Liver (tissue), 9 donors: ENCODE results near the gene SGPL1. TPM values are rescaled to one million over a fixed set of nuclear protein-coding genes. Genes with fewer than 3 reads are reported as not detected.

Source experiments
- DNase-seq: peaks from one replicate; pipeline ENCODE4 v3.0.0-alpha.2; 2017; ENCODE audit warnings: low spot score
- H3K27ac ChIP-seq, 2 donors: one replicate each; pipeline ENCODE4 v1.7.0; 2013; ENCODE audit warnings: inconsistent platforms in 2 of 2, low read length in 2 of 2, control low read depth in 1 of 2, low read depth in 1 of 2, mild to moderate bottlenecking in 1 of 2
- H3K27me3 ChIP-seq, 4 donors: one replicate each; pipeline versions ENCODE4 v1.6.1 to v1.7.0; 2013; ENCODE audit warnings: low read length in 3 of 4, inconsistent platforms in 1 of 4, mild to moderate bottlenecking in 1 of 4, moderate library complexity in 1 of 4; ENCODE audit not compliant: control insufficient read depth in 4 of 4, insufficient read depth in 4 of 4
- H3K36me3 ChIP-seq, 4 donors: one replicate each; pipeline versions ENCODE4 v1.6.1 to v1.7.0; 2013; ENCODE audit warnings: low read length in 3 of 4, mild to moderate bottlenecking in 3 of 4, low read depth in 1 of 4, moderate library complexity in 1 of 4; ENCODE audit not compliant: control insufficient read depth in 4 of 4, insufficient read depth in 3 of 4
- H3K4me1 ChIP-seq, 4 donors: one replicate each; pipeline versions ENCODE4 v1.6.1 to v1.7.0; 2013; ENCODE audit warnings: low read length in 3 of 4, mild to moderate bottlenecking in 3 of 4, moderate library complexity in 1 of 4; ENCODE audit not compliant: control insufficient read depth in 4 of 4, insufficient read depth in 4 of 4
- H3K4me3 ChIP-seq, 3 donors: one replicate each; pipeline versions ENCODE4 v1.6.1 to v1.7.0; 2013; ENCODE audit warnings: low read length in 3 of 3, control low read depth in 1 of 3, low read depth in 1 of 3, mild to moderate bottlenecking in 1 of 3
- H3K9ac ChIP-seq, 2 donors: one replicate each; pipeline ENCODE4 v1.7.0; 2013; ENCODE audit warnings: low read length in 2 of 2, mild to moderate bottlenecking in 2 of 2, moderate library complexity in 2 of 2, control low read depth in 1 of 2, low read depth in 1 of 2
- H3K9me3 ChIP-seq, 4 donors: one replicate each; pipeline versions ENCODE4 v1.6.1 to v1.7.0; 2013; ENCODE audit warnings: low read length in 3 of 4; ENCODE audit not compliant: control insufficient read depth in 4 of 4
- EGR1 ChIP-seq, 2 donors: IDR thresholded peaks; 2 replicates each; pipeline ENCODE4 v1.6.1; 2016 to 2018; ENCODE audit warnings: antibody characterized with exemption in 2 of 2, low read depth in 2 of 2
- FOXA1 ChIP-seq: IDR thresholded peaks from 2 replicates; pipeline ENCODE4 v1.6.1; 2016; ENCODE audit warnings: antibody characterized with exemption
- FOXA2 ChIP-seq: IDR thresholded peaks from 2 replicates; pipeline ENCODE4 v1.6.1; 2016; ENCODE audit warnings: antibody characterized with exemption
- HNF4A ChIP-seq, 2 donors: conservative IDR thresholded peaks; 2 replicates each; pipeline ENCODE4 v1.6.1; 2016; ENCODE audit warnings: antibody characterized with exemption in 2 of 2, mild to moderate bottlenecking in 2 of 2
- JUND ChIP-seq, 2 donors: IDR thresholded peaks; 2 replicates each; pipeline ENCODE4 v1.6.1; 2016; ENCODE audit warnings: antibody characterized with exemption in 2 of 2
- RAD21 ChIP-seq, 2 donors: IDR thresholded peaks; 2 replicates each; pipeline ENCODE4 v1.6.1; 2016; ENCODE audit warnings: antibody characterized with exemption in 2 of 2, mild to moderate bottlenecking in 2 of 2
- REST ChIP-seq: IDR thresholded peaks from 2 replicates; pipeline ENCODE4 v1.6.1; 2016; ENCODE audit warnings: antibody characterized with exemption, mild to moderate bottlenecking
- RXRA ChIP-seq, 2 donors: IDR thresholded peaks; 2 replicates each; pipeline ENCODE4 v1.6.1; 2017 to 2018; ENCODE audit warnings: antibody characterized with exemption in 2 of 2, mild to moderate bottlenecking in 1 of 2
- SP1 ChIP-seq: IDR thresholded peaks from 2 replicates; pipeline ENCODE4 v1.6.1; 2018; ENCODE audit warnings: antibody characterized with exemption, mild to moderate bottlenecking
- TAF1 ChIP-seq: conservative IDR thresholded peaks from 2 replicates; pipeline ENCODE4 v1.6.1; 2016; ENCODE audit warnings: antibody characterized with exemption, mild to moderate bottlenecking
- YY1 ChIP-seq: IDR thresholded peaks from 2 replicates; pipeline ENCODE4 v1.6.1; 2016; ENCODE audit warnings: antibody characterized with exemption, mild to moderate bottlenecking
- WGBS: extraction: QIAGEN DNeasy Blood & Tissue Kit; methylation state at CpG from one replicate; pipeline ENCODE4 v1.1.7; 2013; 5-methylcytosine and 5-hydroxymethylcytosine counted together
- polyA plus RNA-seq, 2 donors: library from polyadenylated mRNA; stranded (reverse) in 1 of 2; unstranded in 1 of 2; fragments of 200-250 nt in 1 of 2; fragments of >200 nt in 1 of 2; fragmentation: Nextera tagmentation in 1 of 2; extraction: Ambion mirVana in 1 of 2; gene quantifications; one replicate each; pipeline versions ENCODE4 v1.2.1 to v1.2.3, GENCODE V29; 2013 to 2015
- total RNA-seq, 2 donors: library from RNA; depleted of rRNA; stranded (reverse); fragments of >200 nt; gene quantifications; one replicate each; pipeline ENCODE4 v1.2.3, GENCODE V29; 2014
- TF ChIP-seq, protein P1 (sequence below): IDR thresholded peaks from 2 replicates; pipeline ENCODE4 v1.6.1; 2016; ENCODE audit warnings: antibody characterized with exemption
- TF ChIP-seq, protein P2 (sequence below): IDR thresholded peaks from 2 replicates; pipeline ENCODE4 v1.6.1; 2016; ENCODE audit warnings: antibody characterized with exemption
- donor health status: healthy.
- donor health status: healthy.
- donor health status: healthy.
- donor health status: healthy.
- donor health status: healthy.

Gene SGPL1
- total and polyA plus RNA-seq, 4 donors = 11.8 to 37.1 (median 16.8) TPM

DNA sequence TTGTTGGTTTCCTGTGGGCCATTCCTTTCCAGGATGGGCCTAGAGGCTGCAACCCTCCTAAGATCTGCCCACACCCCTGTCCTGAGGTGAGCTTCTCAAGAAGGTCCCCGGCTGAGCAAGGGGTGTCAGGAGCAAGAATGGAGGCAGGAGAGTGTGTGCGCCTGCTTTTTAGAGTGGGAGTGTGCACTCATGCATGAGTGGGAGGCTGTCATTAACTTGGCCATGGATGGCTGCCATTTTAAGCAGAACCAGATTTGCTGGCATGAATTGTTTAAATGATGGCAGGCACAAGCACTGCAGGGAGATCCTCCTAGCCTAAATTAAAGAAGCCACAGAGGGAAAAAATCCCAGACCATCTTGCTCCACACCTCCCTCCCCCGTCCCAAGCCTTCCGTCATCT lies 2.9 kb upstream of the SGPL1 start:
- TF ChIP-seq HNF4A (conservative IDR thresholded peaks at IDR 0.05) = no peak
- no peak for TF ChIP-seq RAD21 (IDR thresholded peaks at IDR 0.05)
- TF ChIP-seq FOXA1 = no peak
- TF ChIP-seq EGR1 (IDR thresholded peaks at IDR 0.05; ENCODE audit: low read depth in 2 of 2) = no peak
- TF ChIP-seq JUND (IDR thresholded peaks at IDR 0.05) = no peak
- no peak for TF ChIP-seq TAF1
- Histone ChIP-seq H3K4me1 (peaks cover 2 to 11% (median 8%) of the 10 kb centered on the region in 4 donors), H3K27ac (no peak overlapping the region), H3K9ac (no peak overlapping the region), H3K4me3 (no peak overlapping the region), H3K27me3 (no peaks in the 10 kb centered on the region), H3K9me3 (no peaks in the 10 kb centered on the region), H3K36me3 (no peaks in the 10 kb centered on the region)
- no peak for DNase-seq
- WGBS = 96% methylated on average over 4 of the region's 4 CpGs

DNA sequence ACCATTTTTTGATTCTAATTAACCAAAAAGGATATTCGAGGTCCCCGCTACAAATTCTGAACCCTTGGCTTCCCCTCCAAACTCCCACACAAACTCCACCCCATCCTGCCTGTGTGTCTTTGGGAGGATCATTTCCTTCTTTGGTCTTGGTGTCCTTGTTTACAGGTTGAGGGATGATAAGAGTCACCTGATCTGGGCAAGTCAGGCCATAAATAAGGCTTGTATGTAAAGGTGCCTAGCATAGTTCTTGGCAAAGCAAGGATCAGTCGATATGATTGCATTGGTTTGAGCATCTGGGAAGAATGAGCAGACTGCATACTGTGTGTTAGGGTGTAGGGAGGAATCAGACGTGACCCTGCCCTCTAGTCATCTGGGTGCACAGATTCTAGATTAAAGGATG lies 1.6 kb upstream of the SGPL1 start:
- Histone ChIP-seq H3K27ac (no peak overlapping the region), H3K4me3 (no peak overlapping the region), H3K9me3 (no peaks in the 10 kb centered on the region), H3K36me3 (peaks cover 0 to 2% (median under 1%) of the 10 kb centered on the region in 4 donors), H3K4me1 (peaks cover 2 to 11% (median 8%) of the 10 kb centered on the region in 4 donors), H3K27me3 (no peaks in the 10 kb centered on the region), H3K9ac (no peak overlapping the region)
- WGBS = 87% methylated on average over 4 of the region's 4 CpGs
- no peak for DNase-seq
- TF ChIP-seq HNF4A (conservative IDR thresholded peaks at IDR 0.05) (no peak), FOXA1 (no peak), SP1 (no peak), FOXA2 (no peak)
- TF ChIP-seq, protein P1, sequence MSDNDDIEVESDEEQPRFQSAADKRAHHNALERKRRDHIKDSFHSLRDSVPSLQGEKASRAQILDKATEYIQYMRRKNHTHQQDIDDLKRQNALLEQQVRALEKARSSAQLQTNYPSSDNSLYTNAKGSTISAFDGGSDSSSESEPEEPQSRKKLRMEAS = no peak

DNA sequence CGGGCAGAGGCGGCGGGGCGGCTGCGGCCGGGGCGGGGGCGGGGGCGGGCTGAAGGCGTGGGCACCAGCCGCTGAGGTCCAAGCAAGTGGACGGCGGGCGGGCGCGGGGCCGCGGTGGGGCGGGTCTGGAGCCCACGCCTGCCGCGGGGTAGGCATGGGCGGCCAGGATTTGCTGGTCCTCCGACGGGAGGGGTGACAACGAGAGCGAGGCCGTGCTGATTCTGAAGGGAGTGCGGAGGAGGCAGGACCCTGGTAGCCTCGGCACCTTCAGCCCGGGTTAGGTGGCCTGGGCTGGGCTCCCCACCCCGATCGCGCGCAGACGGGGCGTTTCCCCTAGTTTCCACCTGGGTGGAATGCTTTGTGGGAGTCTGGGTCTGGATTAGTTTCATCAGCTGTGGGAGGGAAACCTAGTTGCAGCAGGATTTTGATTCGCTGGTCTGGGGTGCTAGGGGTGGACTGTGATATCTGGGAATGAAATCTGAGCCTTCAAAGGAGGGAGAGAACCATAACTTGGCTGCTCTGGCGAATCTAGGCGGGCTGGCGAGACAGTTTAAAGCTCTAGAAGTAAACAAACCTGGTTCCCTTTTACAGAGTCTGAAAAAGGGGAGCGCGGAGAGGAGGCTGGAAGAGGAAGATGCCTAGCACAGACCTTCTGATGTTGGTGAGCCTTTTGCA lies 609 bp downstream of the SGPL1 start:
- Histone ChIP-seq H3K9ac (peak overlapping the region; percentile 58 to 75), H3K4me1 (peaks cover 2 to 11% (median 8%) of the 10 kb centered on the region in 4 donors), H3K27ac (peak overlapping the region; percentile 86 to 87), H3K4me3 (peak overlapping the region; percentile 65 to 92 (median 88)), H3K27me3 (no peaks in the 10 kb centered on the region), H3K36me3 (peaks cover 0 to 12% (median 4%) of the 10 kb centered on the region in 4 donors), H3K9me3 (no peaks in the 10 kb centered on the region)
- DNase-seq = peak; percentile 62
- 1% methylated on average over 43 of the region's 43 CpGs for WGBS
- TF ChIP-seq SP1 (peak; percentile 68), EGR1 (IDR thresholded peaks at IDR 0.05; ENCODE audit: low read depth in 2 of 2) (no peak), RXRA (IDR thresholded peaks at IDR 0.05) (peak; percentile 35 to 56), YY1 (peak; percentile 49), HNF4A (conservative IDR thresholded peaks at IDR 0.05) (peak; percentile 66 to 75), JUND (IDR thresholded peaks at IDR 0.05) (peak in 1 of 2 donors; percentile 31), FOXA1 (peak; percentile 12), RAD21 (IDR thresholded peaks at IDR 0.05) (peak; percentile 46 to 66), REST (no peak)
- TF ChIP-seq, protein P2, sequence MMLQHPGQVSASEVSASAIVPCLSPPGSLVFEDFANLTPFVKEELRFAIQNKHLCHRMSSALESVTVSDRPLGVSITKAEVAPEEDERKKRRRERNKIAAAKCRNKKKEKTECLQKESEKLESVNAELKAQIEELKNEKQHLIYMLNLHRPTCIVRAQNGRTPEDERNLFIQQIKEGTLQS = peak; percentile 71
- TF ChIP-seq, protein P1 = peak; percentile 16
